Fibroblast of villous mesenchyme (primary cell): ENCODE data around the gene UNC5C. TPM values are rescaled to one million over a fixed set of nuclear protein-coding genes. Genes with fewer than 3 reads are reported as not detected.

Experiments used
- DNase-seq: peaks from one replicate; pipeline ENCODE4 v3.0.0-alpha.2; 2010; ENCODE audit warnings: low read depth
- H3K4me3 ChIP-seq: 2 replicates; pipeline ENCODE4 v1.5.1; 2011; ENCODE audit warnings: low read depth, mild to moderate bottlenecking, low read length
- total RNA-seq: library from RNA; depleted of rRNA; stranded (reverse); fragments of >200 nt; gene quantifications from 2 replicates; pipeline ENCODE4 v1.2.3, GENCODE V29; 2012
- TF ChIP-seq, protein P1 (sequence below): IDR thresholded peaks from 2 replicates; pipeline ENCODE4 v1.5.1; 2012; ENCODE audit warnings: low read depth, mild to moderate bottlenecking, low read length; ENCODE audit not compliant: insufficient read depth

Gene UNC5C
- total RNA-seq, 1 donor = 0.43 TPM

DNA sequence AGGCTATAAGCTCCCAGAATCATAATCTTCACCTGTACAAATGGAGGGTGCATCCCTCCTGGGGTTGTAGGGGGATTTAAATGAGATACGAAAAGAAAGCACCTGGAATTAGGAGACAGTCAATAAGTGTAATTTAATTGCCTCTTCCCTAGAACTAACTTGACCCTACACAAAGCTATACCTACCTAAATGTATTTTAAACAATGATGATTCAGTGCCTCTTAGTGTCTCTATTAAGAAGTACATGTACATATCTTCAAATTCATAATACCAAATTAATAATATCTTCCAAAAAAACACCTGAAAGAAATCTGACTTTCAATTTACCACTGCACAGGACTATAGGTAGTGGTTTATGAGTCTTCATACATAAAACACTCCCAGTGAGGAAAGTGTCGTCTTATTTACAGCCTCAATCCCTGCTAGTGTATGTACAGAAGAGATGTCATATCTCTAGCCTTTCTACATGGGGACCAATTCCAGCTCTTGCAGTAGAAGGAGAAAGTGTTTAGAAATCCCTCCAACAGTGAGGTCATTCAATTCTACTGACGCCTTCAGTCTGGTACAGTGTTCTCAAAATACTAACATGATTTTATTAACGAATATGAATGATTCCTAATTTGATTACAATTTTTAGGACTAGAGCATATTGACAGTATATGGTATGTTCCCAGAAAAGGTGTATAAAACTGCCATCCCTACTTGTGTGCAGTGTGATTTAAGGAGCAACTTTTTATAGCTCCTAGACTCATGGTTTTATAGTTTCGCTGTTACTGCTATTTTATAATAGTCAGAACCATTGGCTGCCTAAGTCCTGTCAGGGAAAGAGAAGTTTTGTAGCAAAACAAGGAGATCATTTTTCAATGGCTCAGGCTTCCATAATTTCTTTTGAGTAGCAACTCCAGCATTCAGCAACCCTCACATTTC lies 282.7 kb downstream of the UNC5C start:
- no peak for DNase-seq
- TF ChIP-seq, protein P1, sequence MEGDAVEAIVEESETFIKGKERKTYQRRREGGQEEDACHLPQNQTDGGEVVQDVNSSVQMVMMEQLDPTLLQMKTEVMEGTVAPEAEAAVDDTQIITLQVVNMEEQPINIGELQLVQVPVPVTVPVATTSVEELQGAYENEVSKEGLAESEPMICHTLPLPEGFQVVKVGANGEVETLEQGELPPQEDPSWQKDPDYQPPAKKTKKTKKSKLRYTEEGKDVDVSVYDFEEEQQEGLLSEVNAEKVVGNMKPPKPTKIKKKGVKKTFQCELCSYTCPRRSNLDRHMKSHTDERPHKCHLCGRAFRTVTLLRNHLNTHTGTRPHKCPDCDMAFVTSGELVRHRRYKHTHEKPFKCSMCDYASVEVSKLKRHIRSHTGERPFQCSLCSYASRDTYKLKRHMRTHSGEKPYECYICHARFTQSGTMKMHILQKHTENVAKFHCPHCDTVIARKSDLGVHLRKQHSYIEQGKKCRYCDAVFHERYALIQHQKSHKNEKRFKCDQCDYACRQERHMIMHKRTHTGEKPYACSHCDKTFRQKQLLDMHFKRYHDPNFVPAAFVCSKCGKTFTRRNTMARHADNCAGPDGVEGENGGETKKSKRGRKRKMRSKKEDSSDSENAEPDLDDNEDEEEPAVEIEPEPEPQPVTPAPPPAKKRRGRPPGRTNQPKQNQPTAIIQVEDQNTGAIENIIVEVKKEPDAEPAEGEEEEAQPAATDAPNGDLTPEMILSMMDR = no peak
- H3K4me3 ChIP-seq = no peak overlapping the region

DNA sequence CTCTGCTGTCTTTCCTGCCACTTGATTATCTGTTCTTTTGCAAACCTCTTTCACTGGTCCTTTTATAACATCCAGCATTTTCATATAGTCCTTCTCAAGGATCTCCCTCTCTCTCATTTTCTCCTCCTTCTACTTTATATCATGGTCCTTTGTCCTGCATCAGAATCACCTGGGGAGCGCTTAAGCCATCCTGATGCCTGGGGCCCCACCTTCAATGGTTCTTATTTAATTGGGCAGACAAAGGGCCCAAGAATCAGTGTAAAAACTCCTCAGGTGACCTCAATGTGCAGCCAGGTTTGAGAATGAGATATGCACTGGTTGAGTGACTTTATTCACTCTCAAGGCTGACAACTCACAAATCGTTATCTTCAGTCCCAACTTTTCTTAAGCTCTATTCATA lies 283.9 kb downstream of the UNC5C start:
- no peak overlapping the region for H3K4me3 ChIP-seq
- TF ChIP-seq, protein P1 = no peak
- DNase-seq = no peak

DNA sequence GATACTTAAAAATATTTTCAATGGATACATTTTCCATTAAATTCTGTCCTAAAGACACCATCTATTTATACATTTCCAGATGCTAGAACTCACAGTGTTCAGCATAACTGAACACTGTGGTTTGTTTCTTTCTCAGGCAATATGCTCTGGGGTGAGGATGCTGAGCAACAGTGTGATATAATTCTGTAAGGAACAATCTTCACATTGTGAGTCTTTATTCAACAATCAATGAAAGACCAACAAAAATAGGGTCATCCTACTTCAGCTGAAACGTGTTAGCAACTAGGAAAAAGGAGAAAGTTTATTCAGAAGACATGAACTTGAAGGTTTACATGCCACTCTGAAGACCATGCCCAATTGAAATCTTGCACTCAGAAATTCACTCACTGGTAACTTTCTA lies 284.8 kb downstream of the UNC5C start:
- TF ChIP-seq, protein P1 = no peak
- no peak overlapping the region for H3K4me3 ChIP-seq
- DNase-seq = no peak

DNA sequence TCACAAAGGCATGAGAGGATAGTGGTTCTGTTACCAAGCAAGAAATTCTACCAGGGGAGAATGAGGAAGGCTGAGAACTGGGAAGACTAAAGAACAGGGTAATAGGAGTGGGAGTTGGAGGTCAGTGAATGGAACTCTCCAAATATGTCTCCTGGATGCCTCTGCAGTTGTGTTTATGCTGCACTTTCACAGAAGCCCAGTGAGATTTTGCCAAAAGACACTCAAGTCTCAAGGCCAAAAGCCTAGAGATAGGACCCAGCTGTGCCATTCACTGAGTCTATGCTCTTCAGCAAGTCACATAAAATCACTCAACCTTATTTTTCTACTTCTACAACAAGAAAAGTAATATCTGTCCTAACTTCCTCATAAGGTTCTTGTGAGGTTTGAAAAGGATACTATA lies 285.4 kb downstream of the UNC5C start:
- TF ChIP-seq, protein P1 = no peak
- H3K4me3 ChIP-seq = no peak overlapping the region
- no peak for DNase-seq

DNA sequence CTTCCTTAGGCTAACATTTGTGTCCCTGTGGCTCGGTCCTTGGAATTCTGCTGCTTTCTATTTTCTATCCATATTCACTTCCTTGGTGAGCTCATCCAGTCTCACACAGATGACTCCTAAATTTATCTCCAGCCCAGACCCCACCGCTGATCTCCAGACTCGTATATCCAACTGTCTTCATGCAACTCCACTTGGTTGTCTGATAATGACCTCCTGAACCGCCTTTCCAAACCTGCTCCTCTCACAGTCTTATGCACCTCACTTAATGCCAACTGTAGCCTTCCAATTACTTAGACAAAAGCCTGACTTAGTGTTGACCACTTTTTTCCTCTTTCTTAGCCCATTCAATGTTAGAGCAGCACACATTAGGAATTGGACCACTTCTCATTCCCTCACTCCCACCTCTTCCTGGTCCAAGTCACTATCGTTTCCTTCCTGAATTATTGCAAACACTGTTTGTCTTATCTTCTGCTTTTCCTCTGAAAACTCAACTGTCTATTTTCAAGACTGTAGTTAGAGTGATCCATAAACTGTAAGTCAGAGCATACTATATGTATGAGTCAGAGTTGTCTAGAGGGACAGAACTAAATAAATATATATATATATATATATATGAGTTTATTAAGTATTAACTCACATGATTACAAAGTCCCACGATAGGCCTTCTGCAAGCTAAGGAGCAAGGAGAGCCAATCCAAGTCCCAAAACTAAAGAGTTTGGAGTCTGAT lies 292.5 kb downstream of the UNC5C start:
- H3K4me3 ChIP-seq = no peak overlapping the region
- DNase-seq = no peak
- TF ChIP-seq, protein P1 = no peak

DNA sequence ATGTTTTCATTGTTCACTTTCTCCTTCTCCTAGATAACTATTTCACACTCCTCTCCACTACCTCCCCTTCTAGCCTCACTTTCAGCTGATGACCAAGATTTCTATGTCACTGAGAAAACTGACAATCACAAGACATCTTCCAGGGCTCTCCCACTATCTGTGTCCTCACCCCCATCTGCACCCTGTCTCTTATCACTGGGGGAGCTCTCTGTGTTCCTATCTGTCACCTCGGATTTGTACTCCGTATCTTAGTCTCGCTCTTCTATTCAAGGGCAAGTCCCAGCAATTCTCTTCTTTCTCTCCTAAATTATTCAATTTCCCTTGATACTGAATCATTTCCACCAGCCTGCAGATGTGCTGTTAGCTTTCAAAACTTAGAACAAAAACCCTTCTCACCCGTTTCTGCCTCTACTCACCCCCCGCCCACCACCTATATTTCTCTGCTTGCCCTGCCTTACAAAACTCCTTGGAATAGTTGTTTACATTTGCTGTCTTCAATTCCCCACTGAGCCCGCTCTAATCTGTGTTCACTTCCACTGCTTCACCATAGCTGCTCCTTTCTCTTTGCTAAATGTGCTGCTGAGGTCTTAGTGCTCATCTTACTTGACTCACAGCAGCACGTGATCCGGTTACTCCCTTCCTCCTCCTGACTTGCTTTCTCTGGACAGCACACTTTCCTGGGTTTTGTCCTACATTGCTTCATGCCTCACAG lies 293.2 kb downstream of the UNC5C start:
- TF ChIP-seq, protein P1 = no peak
- DNase-seq = peak; percentile 75
- no peak overlapping the region for H3K4me3 ChIP-seq
